Stimulated activated naive B cell treated with anti-CD40 and anti-IgM and Interleukin-4, amounts not matched to agents 10 μg/mL and 1 μg/mL and 100 μg/mL, for 72 hours (primary cell): Measurements from ENCODE around the gene PLEKHG2.

ENCODE experiments used
- ATAC-seq, 2 donors: fragments of 150-1000 bp; cut with Tn5 transposase; replicated peaks; 2 replicates each; pipeline ENCODE4 v1.10.0; 2021; ENCODE audit warnings: moderate library complexity in 1 of 2
- DNase-seq: peaks from one replicate; pipeline ENCODE4 v3.0.0; 2021
- H3K27ac Mint-ChIP-seq: one replicate; pipeline ENCODE4 v1.8.0; 2022; ENCODE audit warnings: mild to moderate bottlenecking, mixed read lengths
- H3K27me3 Mint-ChIP-seq, 2 donors: one replicate each; pipeline ENCODE4 v1.8.0; 2022; ENCODE audit warnings: mixed read lengths in 2 of 2
- H3K36me3 Mint-ChIP-seq, 2 donors: one replicate each; pipeline ENCODE4 v1.8.0; 2022; ENCODE audit warnings: mixed read lengths in 2 of 2, mild to moderate bottlenecking in 1 of 2
- H3K4me1 Mint-ChIP-seq, 2 donors: one replicate each; pipeline ENCODE4 v1.8.0; 2022; ENCODE audit warnings: mixed read lengths in 2 of 2, mild to moderate bottlenecking in 1 of 2
- H3K4me3 Mint-ChIP-seq, 2 donors: one replicate each; pipeline ENCODE4 v1.8.0; 2022; ENCODE audit warnings: mild to moderate bottlenecking in 2 of 2, mixed read lengths in 2 of 2, moderate library complexity in 1 of 2
- H3K9me3 Mint-ChIP-seq, 2 donors: one replicate each; pipeline ENCODE4 v1.8.0; 2022; ENCODE audit warnings: mixed read lengths in 2 of 2, mild to moderate bottlenecking in 1 of 2

PLEKHG2 gene

GRCh38 chr19:39415111-39416046 lies 2.9 kb downstream of the PLEKHG2 start:
- H3K4me3 Mint-ChIP-seq = peak overlapping the region in 1 of 2 donors; percentile 10
- no peak overlapping the region for H3K27ac Mint-ChIP-seq
- peaks cover 39 to 53% of the 10 kb centered on the region in 2 donors for H3K4me1 Mint-ChIP-seq
- ATAC-seq (no peak), DNase-seq (no peak)
- H3K27me3 Mint-ChIP-seq = peaks cover 0 to 4% of the 10 kb centered on the region in 2 donors
- no peaks in the 10 kb centered on the region for H3K9me3 Mint-ChIP-seq
- peaks cover 21 to 49% of the 10 kb centered on the region in 2 donors for H3K36me3 Mint-ChIP-seq

- Mint-ChIP-seq H3K4me3 (no peak overlapping the region), H3K9me3 (no peaks in the 10 kb centered on the region), H3K36me3 (peaks cover 18 to 44% of the 10 kb centered on the region in 2 donors), H3K27ac (peak overlapping the region; percentile 14), H3K27me3 (peaks cover 0 to 4% of the 10 kb centered on the region in 2 donors), H3K4me1 (peaks cover 29 to 42% of the 10 kb centered on the region in 2 donors)
- DNase-seq = no peak
- no peak for ATAC-seq
Measured at GRCh38 chr19:39416152-39417120, 4.0 kb downstream of the PLEKHG2 start.

DNA sequence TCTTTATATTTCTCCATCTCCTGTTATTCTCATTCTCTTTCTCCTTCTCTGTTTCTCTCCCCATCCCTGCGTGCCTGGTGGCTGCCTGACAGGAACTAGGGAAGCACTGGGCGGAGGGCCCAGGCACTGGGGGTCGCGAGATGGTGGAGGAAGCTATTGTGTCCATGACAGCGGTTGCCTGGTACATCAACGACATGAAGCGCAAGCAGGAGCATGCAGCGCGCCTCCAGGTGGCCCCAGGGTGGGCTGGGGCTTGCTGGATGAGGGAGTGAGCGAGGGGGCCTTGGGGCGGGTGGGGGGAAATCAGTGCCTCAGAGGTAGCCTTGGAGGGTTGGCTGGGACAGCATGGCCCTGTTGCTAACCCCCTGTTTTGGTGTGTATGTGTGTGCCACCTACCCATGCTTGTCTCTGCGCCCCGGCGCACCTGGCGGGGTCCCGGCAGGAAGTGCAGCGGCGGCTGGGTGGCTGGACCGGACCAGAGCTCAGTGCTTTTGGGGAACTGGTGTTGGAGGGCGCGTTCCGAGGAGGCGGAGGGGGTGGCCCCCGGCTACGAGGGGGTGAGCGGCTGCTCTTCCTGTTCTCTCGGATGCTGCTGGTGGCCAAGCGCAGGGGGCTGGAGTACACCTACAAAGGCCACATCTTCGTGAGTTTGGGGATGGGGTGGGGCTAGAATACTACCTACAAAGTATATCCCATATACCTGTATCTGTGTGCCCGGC lies 5.2 kb downstream of the PLEKHG2 start:
- ATAC-seq (no peak), DNase-seq (no peak)
- Mint-ChIP-seq H3K9me3 (no peaks in the 10 kb centered on the region), H3K36me3 (peaks cover 23 to 46% of the 10 kb centered on the region in 2 donors), H3K4me3 (peak overlapping the region in 1 of 2 donors; percentile 6), H3K27ac (peak overlapping the region; percentile 0), H3K27me3 (no peaks in the 10 kb centered on the region), H3K4me1 (peaks cover 22 to 32% of the 10 kb centered on the region in 2 donors)

- ATAC-seq (no peak), DNase-seq (no peak)
- Mint-ChIP-seq H3K27me3 (no peaks in the 10 kb centered on the region), H3K27ac (no peak overlapping the region), H3K4me1 (peaks cover 18 to 26% of the 10 kb centered on the region in 2 donors), H3K4me3 (no peak overlapping the region), H3K9me3 (no peaks in the 10 kb centered on the region), H3K36me3 (peaks cover 27 to 48% of the 10 kb centered on the region in 2 donors)
Measured at GRCh38 chr19:39419003-39419402, 6.5 kb downstream of the PLEKHG2 start.

DNA sequence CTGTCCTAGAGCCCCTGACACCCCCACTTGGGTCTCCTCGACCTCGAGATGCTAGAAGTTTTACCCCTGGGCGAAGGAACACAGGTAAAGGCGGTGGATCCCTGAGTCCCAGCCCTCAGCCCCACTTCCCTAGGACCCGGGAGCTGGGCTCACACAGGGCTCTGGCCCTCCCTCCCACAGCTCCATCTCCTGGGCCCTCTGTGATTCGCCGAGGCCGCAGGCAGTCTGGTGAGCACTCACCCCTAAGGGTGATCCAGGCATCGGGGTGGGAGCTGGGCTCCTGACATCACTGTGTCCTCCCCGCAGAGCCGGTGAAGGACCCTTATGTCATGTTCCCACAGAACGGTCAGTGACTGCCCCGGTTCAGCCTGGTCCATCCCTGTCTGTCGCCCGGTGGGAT lies 8.3 kb downstream of the PLEKHG2 start:
- Mint-ChIP-seq H3K36me3 (peaks cover 30 to 44% of the 10 kb centered on the region in 2 donors), H3K27ac (no peak overlapping the region), H3K9me3 (no peaks in the 10 kb centered on the region), H3K4me1 (peaks cover 6 to 12% of the 10 kb centered on the region in 2 donors), H3K4me3 (no peak overlapping the region), H3K27me3 (no peaks in the 10 kb centered on the region)
- no peak for DNase-seq
- ATAC-seq = no peak

- DNase-seq (no peak), ATAC-seq (no peak)
- H3K36me3 Mint-ChIP-seq = peaks cover 35 to 49% of the 10 kb centered on the region in 2 donors
- H3K9me3 Mint-ChIP-seq = no peaks in the 10 kb centered on the region
- H3K27ac Mint-ChIP-seq = no peak overlapping the region
- peaks cover 3 to 12% of the 10 kb centered on the region in 2 donors for H3K4me1 Mint-ChIP-seq
- no peaks in the 10 kb centered on the region for H3K27me3 Mint-ChIP-seq
- H3K4me3 Mint-ChIP-seq = no peak overlapping the region
Measured at GRCh38 chr19:39422020-39422419, 9.6 kb downstream of the PLEKHG2 start.

GRCh38 chr19:39423258-39424086 lies 11.0 kb downstream of the PLEKHG2 start:
- H3K4me1 Mint-ChIP-seq = no peaks in the 10 kb centered on the region
- no peaks in the 10 kb centered on the region for H3K9me3 Mint-ChIP-seq
- DNase-seq (no peak), ATAC-seq (no peak)
- H3K27ac Mint-ChIP-seq = no peak overlapping the region
- peaks cover 35 to 39% of the 10 kb centered on the region in 2 donors for H3K36me3 Mint-ChIP-seq
- no peaks in the 10 kb centered on the region for H3K27me3 Mint-ChIP-seq
- H3K4me3 Mint-ChIP-seq = no peak overlapping the region

DNA sequence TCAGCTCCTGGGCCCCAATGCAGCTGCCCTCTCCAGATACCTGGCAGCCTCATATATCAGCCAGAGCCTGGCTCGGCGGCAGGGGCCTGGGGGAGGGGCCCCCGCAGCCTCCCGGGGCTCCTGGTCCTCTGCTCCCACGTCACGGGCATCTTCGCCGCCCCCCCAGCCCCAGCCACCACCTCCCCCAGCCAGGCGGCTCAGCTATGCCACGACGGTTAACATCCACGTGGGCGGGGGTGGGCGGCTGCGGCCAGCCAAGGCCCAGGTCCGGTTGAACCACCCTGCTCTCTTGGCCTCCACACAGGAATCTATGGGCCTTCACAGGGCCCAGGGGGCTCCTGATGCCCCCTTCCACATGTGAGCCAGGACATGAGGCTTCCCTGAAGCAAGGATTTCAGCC lies 12.5 kb downstream of the PLEKHG2 start:
- no peak overlapping the region for H3K4me3 Mint-ChIP-seq
- H3K9me3 Mint-ChIP-seq = no peaks in the 10 kb centered on the region
- peaks cover 30 to 31% of the 10 kb centered on the region in 2 donors for H3K36me3 Mint-ChIP-seq
- DNase-seq = no peak
- no peak overlapping the region for H3K27ac Mint-ChIP-seq
- ATAC-seq = no peak
- H3K4me1 Mint-ChIP-seq = no peaks in the 10 kb centered on the region
- H3K27me3 Mint-ChIP-seq = no peaks in the 10 kb centered on the region

GRCh38 chr19:39425744-39426143 lies 13.3 kb downstream of the PLEKHG2 start:
- ATAC-seq (no peak), DNase-seq (no peak)
- no peak overlapping the region for H3K4me3 Mint-ChIP-seq
- peak overlapping the region; percentile 6 for H3K27ac Mint-ChIP-seq
- no peaks in the 10 kb centered on the region for H3K9me3 Mint-ChIP-seq
- H3K36me3 Mint-ChIP-seq = peaks cover 30 to 35% of the 10 kb centered on the region in 2 donors
- no peaks in the 10 kb centered on the region for H3K4me1 Mint-ChIP-seq
- H3K27me3 Mint-ChIP-seq = no peaks in the 10 kb centered on the region

GRCh38 chr19:39426170-39426569 lies 13.7 kb downstream of the PLEKHG2 start:
- no peak for ATAC-seq
- Mint-ChIP-seq H3K4me3 (no peak overlapping the region), H3K9me3 (no peaks in the 10 kb centered on the region), H3K27ac (no peak overlapping the region), H3K27me3 (no peaks in the 10 kb centered on the region), H3K36me3 (peaks cover 29 to 40% of the 10 kb centered on the region in 2 donors), H3K4me1 (peaks cover 4% of the 10 kb centered on the region in 2 donors)
- DNase-seq = no peak

GRCh38 chr19:39427707-39428106 lies 15.2 kb downstream of the PLEKHG2 start:
- DNase-seq (no peak), ATAC-seq (no peak)
- Mint-ChIP-seq H3K27ac (no peak overlapping the region), H3K4me3 (no peak overlapping the region), H3K4me1 (peaks cover 5 to 11% of the 10 kb centered on the region in 2 donors), H3K36me3 (peaks cover 25 to 39% of the 10 kb centered on the region in 2 donors), H3K27me3 (no peaks in the 10 kb centered on the region), H3K9me3 (no peaks in the 10 kb centered on the region)

GRCh38 chr19:39428283-39429112 lies 16.0 kb downstream of the PLEKHG2 start:
- ATAC-seq = peak in 1 of 2 donors; percentile 12

More at GRCh38 chr19:39428283-39429112, 16.0 kb downstream of the PLEKHG2 start:
- peaks cover 9 to 19% of the 10 kb centered on the region in 2 donors for H3K4me1 Mint-ChIP-seq
- peak overlapping the region; percentile 20 for H3K27ac Mint-ChIP-seq
- no peak for DNase-seq
- no peaks in the 10 kb centered on the region for H3K9me3 Mint-ChIP-seq
- H3K36me3 Mint-ChIP-seq = peaks cover 27 to 43% of the 10 kb centered on the region in 2 donors
- no peak overlapping the region for H3K4me3 Mint-ChIP-seq
- no peaks in the 10 kb centered on the region for H3K27me3 Mint-ChIP-seq
